ENCODE results near the gene TGFB1I1.
A peak's percentile ranks its signal among the peaks of the same experiment; 100 is the strongest.
"Not testable (repeated sequence)": the region's sequence is repeated elsewhere in the genome, so short reads cannot be mapped to it uniquely, and the experiment has no call there.

Gene TGFB1I1

GRCh38 chr16:31488468-31489297, 16.7 kb downstream of the TGFB1I1 start:
- DNase-seq = no peak

DNA sequence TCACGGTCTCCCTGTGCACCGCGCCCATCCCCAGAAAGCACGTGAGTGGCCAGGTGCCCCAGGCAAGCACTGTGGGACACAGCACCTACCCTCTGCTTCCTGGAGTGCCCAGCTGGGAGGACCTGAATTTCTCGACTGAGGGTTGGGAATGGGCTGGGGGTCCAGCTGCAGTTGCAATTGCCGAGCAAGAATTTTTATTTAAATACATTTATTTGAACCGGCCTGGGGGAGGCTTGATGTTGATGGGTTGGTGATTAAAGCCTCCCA, 17.3 kb downstream of the TGFB1I1 start:
- DNase-seq = no peak

DNA sequence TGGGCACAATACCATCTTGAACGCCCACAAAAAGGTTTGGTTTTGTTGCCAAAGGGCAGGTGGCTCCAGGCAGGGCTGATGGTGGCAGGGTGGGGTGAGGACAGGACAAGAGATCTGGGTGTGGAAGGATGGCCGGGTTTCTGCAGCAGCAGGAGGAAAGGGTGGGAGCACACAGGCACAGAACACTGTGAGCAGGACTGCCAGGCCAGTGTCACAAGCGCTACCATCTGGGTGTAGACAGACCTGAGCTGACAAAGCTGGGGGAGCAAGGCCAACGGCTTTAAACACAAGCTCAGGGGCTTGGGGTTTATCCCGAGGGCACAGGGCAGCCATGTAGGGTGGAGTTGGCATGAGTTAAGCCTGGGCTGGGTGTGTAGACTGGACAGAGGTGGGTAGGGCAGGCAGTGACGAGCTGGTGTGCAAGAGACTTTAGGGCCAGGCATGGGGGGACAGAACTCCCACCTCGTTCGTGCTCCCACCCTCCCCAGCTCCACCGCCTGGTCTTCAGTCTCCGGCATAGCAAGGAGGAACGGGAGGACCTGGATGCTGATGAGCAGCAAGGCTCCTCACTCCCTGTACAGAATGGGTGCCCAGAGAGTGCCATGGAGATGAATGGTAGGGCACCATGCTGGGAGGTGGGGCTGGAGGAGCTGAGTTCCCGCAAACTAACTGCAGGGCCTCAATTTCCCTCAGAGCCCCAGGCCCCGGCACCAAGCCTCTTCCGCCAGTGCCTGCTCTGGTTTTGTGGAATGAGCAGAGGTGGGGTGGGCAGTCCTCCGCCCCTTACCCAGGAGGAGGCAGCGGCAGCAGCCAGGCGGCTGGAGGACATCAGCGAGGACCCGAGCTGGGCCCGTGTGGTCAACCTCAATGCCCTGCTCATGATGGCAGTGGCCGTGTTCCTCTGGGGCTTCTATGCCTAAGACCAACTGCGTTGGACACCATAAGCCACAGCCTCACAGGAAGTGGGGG, 17.9 kb downstream of the TGFB1I1 start:
- no peak for DNase-seq

DNA sequence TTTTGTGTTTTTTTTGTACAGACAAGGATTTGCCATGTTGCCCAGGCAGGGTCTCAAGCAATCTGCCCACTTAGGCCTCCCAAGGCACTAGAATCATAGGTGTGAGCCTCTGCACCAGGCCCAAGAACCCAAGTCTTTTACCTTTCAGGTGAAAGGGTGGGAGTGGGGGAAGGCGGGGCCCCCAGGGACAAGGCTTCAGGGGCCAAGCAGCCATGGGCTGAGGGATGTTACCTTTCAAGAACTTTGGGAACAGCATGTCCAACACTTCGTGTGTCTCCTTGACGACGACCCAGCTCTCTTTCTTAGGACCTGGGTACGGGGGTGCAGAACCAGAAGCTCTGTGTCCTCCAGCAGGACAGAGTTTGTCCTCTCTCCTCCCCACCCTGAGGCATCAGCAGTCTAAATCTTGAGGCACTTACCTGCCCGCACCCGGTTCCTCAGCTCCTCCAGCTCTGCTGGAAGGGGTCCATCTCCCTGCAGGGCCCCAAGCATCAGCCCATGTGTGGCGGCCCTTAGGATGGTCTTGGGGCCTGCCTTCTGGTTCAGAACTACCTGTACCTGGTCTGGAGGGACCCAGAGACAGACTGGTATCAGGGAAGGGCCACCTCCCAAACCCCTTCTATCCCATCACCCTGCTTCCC, 19.9 kb downstream of the TGFB1I1 start:
- DNase-seq = no peak

- no peak for DNase-seq
These were observed 21.7 kb downstream of the TGFB1I1 start for GRCh38 chr16:31493506-31494125.

- no peak for DNase-seq
These were observed 24.7 kb downstream of the TGFB1I1 start for GRCh38 chr16:31496670-31497069.

GRCh38 chr16:31498493-31498892, 26.5 kb downstream of the TGFB1I1 start:
- DNase-seq = no peak

DNA sequence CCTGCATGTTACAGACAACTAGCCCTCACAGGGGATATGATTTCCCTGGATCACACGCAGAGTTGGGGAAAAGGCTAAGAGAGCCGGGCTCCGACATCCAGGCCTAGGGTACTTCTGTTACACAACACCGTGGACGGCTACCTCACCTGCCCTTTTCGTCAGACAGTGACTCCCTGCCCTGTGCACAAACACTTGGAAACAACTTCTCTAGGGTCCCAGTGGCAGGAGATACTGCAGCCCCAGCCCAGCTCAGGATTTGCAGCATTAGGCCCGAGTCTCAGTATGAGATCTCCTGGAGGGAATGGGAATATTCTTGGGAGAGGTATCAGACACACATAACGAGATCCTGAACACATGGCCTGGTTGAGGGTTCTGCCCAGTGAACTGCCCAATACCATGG, 28.0 kb downstream of the TGFB1I1 start:
- no peak for DNase-seq

GRCh38 chr16:31501226-31501965, 29.4 kb downstream of the TGFB1I1 start:
- DNase-seq = no peak

- no peak for DNase-seq
These were observed 30.0 kb downstream of the TGFB1I1 start for GRCh38 chr16:31501966-31502348.

DNA sequence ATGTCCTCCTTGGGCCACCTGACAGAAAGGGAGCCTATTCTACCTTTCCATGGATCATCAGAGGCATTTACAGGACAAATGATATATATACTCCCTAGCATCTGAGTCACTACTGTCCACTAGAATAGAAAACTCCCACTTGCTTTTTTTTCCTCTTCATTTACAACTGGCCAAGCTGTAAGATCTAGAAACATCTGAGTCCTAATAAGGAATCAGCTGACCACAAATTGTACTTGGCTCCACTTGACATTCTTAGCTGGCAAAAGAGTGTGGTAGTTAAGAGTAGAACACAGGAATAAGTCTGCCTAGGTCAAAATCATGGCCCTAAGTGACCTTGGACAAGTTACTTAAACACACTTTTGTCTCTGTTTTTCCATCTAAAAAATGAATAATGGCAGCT, 31.0 kb downstream of the TGFB1I1 start:
- DNase-seq = no peak

DNA sequence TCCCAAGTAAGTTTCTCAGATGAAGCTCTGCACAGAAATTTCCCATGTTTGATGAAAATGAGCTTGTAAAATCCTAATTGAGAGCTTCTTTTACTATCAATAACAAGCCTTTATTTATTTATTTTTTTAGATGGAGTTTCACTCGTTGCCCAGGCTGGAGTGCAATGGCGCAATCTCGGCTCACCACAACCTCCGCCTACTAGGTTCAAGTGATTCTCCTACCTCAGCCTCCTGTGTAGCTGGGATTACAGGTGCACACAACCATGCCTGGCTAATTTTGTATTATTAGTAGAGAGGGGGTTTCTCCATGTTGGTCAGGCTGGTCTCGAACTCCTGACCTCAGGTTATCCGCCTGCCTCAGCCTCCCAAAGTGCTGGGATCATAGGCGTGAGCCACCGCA, 31.6 kb downstream of the TGFB1I1 start:
- not testable (repeated sequence) for DNase-seq

DNA sequence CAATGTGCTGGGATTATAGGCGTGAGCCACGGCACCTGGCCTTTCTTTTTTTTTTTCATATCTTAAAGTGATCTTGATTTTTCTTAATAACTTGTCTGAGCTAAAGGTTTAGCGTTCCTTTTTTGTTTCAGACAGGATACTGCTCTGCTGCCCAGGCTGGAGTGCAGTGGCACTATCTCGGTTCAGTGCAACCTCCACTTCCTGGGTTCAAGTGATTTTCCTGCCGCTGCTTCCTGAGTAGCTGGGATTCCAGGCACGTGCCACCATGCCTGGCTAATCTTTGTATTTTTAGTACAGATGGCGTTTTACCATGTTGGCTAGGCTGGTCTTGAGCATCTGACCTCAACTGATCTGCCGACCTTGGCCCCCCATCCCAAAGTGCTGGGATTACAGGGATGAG, 32.2 kb downstream of the TGFB1I1 start:
- DNase-seq = no peak

- DNase-seq = no peak
These were observed 33.5 kb downstream of the TGFB1I1 start for GRCh38 chr16:31505483-31505882.

- DNase-seq = no peak
These were observed 35.6 kb downstream of the TGFB1I1 start for GRCh38 chr16:31507617-31507928.

GRCh38 chr16:31507929-31508705, 36.2 kb downstream of the TGFB1I1 start, which contains the start of gene RUSF1:
RUSF1 (minus strand) TSS chr16:31508391; CDS start chr16:31508373, 18 bp downstream.
- DNase-seq = peak; percentile 72 to 75

- DNase-seq = no peak
These were observed 36.8 kb downstream of the TGFB1I1 start for GRCh38 chr16:31508706-31509195.

GRCh38 chr16:31513126-31513525, 41.2 kb downstream of the TGFB1I1 start:
- no peak for DNase-seq

DNA sequence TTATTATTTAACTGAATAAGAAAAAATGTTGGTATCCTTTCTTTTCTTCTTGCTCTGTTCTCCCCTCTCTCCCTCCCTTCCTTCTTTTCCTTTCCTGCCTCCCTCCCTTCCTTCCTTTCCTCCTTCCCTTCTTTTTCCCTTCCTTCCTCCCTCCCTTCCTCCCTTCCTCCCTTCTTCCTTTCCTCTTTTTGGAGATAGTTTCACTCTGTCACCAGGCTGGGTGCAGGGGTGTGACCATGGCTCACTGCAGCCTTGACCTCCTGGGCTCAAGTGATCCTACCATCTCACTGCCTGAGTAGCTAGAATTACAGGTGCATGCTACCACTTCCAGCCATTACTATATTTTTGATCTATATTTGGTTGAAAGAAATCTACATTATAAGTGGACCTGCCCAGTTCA, 41.9 kb downstream of the TGFB1I1 start:
- DNase-seq = no peak

- DNase-seq = no peak
These were observed 45.9 kb downstream of the TGFB1I1 start for GRCh38 chr16:31517800-31518402.
